Muscle layer of duodenum (tissue), 2 donors: ENCODE results near the gene PRKAA1.
A peak's percentile ranks its signal among the peaks of the same experiment; 100 is the strongest.
"Not testable (repeated sequence)": the region's sequence is repeated elsewhere in the genome, so short reads cannot be mapped to it uniquely, and the experiment has no call there.

Experiments used
- H3K27ac ChIP-seq: one replicate; pipeline ENCODE4 v1.7.0; 2013; ENCODE audit warnings: mild to moderate bottlenecking, low read length
- H3K27me3 ChIP-seq: one replicate; pipeline ENCODE4 v1.7.0; 2013; ENCODE audit warnings: low read depth, mild to moderate bottlenecking, control low read depth, low read length
- H3K36me3 ChIP-seq, 2 donors: one replicate each; pipeline ENCODE4 v1.7.0; 2013; ENCODE audit warnings: low read length in 2 of 2, control low read depth in 1 of 2, mild to moderate bottlenecking in 1 of 2; ENCODE audit not compliant: insufficient read depth in 2 of 2, control insufficient read depth in 1 of 2
- H3K4me1 ChIP-seq, 2 donors: one replicate each; pipeline ENCODE4 v1.7.0; 2013; ENCODE audit warnings: low read length in 2 of 2, mild to moderate bottlenecking in 2 of 2, control low read depth in 1 of 2, moderate library complexity in 1 of 2; ENCODE audit not compliant: insufficient read depth in 2 of 2, control insufficient read depth in 1 of 2
- H3K4me3 ChIP-seq, 2 donors: one replicate each; pipeline ENCODE4 v1.7.0; 2013; ENCODE audit warnings: low read length in 2 of 2, low read depth in 1 of 2, mild to moderate bottlenecking in 1 of 2
- H3K9me3 ChIP-seq, 2 donors: one replicate each; pipeline ENCODE4 v1.7.0; 2013; ENCODE audit warnings: low read length in 2 of 2, control low read depth in 1 of 2, mild to moderate bottlenecking in 1 of 2; ENCODE audit not compliant: control insufficient read depth in 1 of 2
- donor health status: healthy.

The PRKAA1 gene

GRCh38 chr5:40832345-40832744 is 34.2 kb upstream of the PRKAA1 start:
- Histone ChIP-seq H3K36me3 (peaks cover 55 to 66% of the 10 kb centered on the region in 2 donors), H3K4me3 (peak overlapping the region in 1 of 2 donors; percentile 99), H3K27me3 (no peaks in the 10 kb centered on the region), H3K27ac (no peak overlapping the region), H3K9me3 (no peaks in the 10 kb centered on the region), H3K4me1 (peaks cover 8 to 19% of the 10 kb centered on the region in 2 donors)

GRCh38 chr5:40831346-40832210 is 33.4 kb upstream of the PRKAA1 start:
- H3K36me3 ChIP-seq, result peaks cover 58 to 74% of the 10 kb centered on the region in 2 donors
- no peak overlapping the region for H3K27ac ChIP-seq
- H3K9me3 ChIP-seq, result no peaks in the 10 kb centered on the region
- no peaks in the 10 kb centered on the region for H3K27me3 ChIP-seq
- peaks cover 8 to 19% of the 10 kb centered on the region in 2 donors for H3K4me1 ChIP-seq
- H3K4me3 ChIP-seq, result no peak overlapping the region

GRCh38 chr5:40829748-40830533 is 31.8 kb upstream of the PRKAA1 start:
- Histone ChIP-seq H3K4me1 (peaks cover 8 to 19% of the 10 kb centered on the region in 2 donors), H3K27me3 (no peaks in the 10 kb centered on the region), H3K9me3 (no peaks in the 10 kb centered on the region), H3K36me3 (peaks cover 62 to 76% of the 10 kb centered on the region in 2 donors), H3K4me3 (no peak overlapping the region), H3K27ac (no peak overlapping the region)

- Histone ChIP-seq H3K4me1 (peaks cover 8 to 13% of the 10 kb centered on the region in 2 donors), H3K9me3 (no peaks in the 10 kb centered on the region), H3K4me3 (no peak overlapping the region), H3K27me3 (no peaks in the 10 kb centered on the region), H3K27ac (no peak overlapping the region), H3K36me3 (peaks cover 62 to 75% of the 10 kb centered on the region in 2 donors)
Measured at GRCh38 chr5:40828690-40829661, 30.8 kb upstream of the PRKAA1 start.

GRCh38 chr5:40828021-40828631 is 30.0 kb upstream of the PRKAA1 start:
- peaks cover 4 to 5% of the 10 kb centered on the region in 2 donors for H3K4me1 ChIP-seq
- no peak overlapping the region for H3K27ac ChIP-seq
- no peaks in the 10 kb centered on the region for H3K27me3 ChIP-seq
- H3K4me3 ChIP-seq, result no peak overlapping the region
- H3K36me3 ChIP-seq, result peaks cover 56 to 66% of the 10 kb centered on the region in 2 donors
- H3K9me3 ChIP-seq, result no peaks in the 10 kb centered on the region

GRCh38 chr5:40827188-40827977 is 29.2 kb upstream of the PRKAA1 start:
- H3K4me3 ChIP-seq, result no peak overlapping the region
- peaks cover 48 to 59% of the 10 kb centered on the region in 2 donors for H3K36me3 ChIP-seq
- no peaks in the 10 kb centered on the region for H3K4me1 ChIP-seq
- H3K27ac ChIP-seq, result no peak overlapping the region
- H3K27me3 ChIP-seq, result no peaks in the 10 kb centered on the region
- no peaks in the 10 kb centered on the region for H3K9me3 ChIP-seq

GRCh38 chr5:40826489-40827187 is 28.5 kb upstream of the PRKAA1 start:
- H3K9me3 ChIP-seq, result no peaks in the 10 kb centered on the region
- no peaks in the 10 kb centered on the region for H3K4me1 ChIP-seq
- peaks cover 41 to 52% of the 10 kb centered on the region in 2 donors for H3K36me3 ChIP-seq
- no peaks in the 10 kb centered on the region for H3K27me3 ChIP-seq
- no peak overlapping the region for H3K4me3 ChIP-seq
- H3K27ac ChIP-seq, result no peak overlapping the region

- H3K27ac ChIP-seq, H3K9me3 ChIP-seq, H3K4me3 ChIP-seq, H3K27me3 ChIP-seq, H3K4me1 ChIP-seq: not testable (repeated sequence)
- peaks cover 33 to 41% of the 10 kb centered on the region in 2 donors for H3K36me3 ChIP-seq
Measured at GRCh38 chr5:40825461-40826043, 27.4 kb upstream of the PRKAA1 start.

- no peaks in the 10 kb centered on the region for H3K4me1 ChIP-seq
- H3K27me3 ChIP-seq, result no peaks in the 10 kb centered on the region
- H3K36me3 ChIP-seq, result peaks cover 18 to 21% of the 10 kb centered on the region in 2 donors
- no peaks in the 10 kb centered on the region for H3K9me3 ChIP-seq
- no peak overlapping the region for H3K27ac ChIP-seq
- no peak overlapping the region for H3K4me3 ChIP-seq
Measured at GRCh38 chr5:40823459-40823858, 25.3 kb upstream of the PRKAA1 start.
